ENCODE data around the gene TMCC3.
"Not testable (repeated sequence)": the region's sequence is repeated elsewhere in the genome, so short reads cannot be mapped to it uniquely, and the experiment has no call there.

Gene TMCC3, protein sequence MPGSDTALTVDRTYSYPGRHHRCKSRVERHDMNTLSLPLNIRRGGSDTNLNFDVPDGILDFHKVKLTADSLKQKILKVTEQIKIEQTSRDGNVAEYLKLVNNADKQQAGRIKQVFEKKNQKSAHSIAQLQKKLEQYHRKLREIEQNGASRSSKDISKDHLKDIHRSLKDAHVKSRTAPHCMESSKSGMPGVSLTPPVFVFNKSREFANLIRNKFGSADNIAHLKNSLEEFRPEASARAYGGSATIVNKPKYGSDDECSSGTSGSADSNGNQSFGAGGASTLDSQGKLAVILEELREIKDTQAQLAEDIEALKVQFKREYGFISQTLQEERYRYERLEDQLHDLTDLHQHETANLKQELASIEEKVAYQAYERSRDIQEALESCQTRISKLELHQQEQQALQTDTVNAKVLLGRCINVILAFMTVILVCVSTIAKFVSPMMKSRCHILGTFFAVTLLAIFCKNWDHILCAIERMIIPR

DNA sequence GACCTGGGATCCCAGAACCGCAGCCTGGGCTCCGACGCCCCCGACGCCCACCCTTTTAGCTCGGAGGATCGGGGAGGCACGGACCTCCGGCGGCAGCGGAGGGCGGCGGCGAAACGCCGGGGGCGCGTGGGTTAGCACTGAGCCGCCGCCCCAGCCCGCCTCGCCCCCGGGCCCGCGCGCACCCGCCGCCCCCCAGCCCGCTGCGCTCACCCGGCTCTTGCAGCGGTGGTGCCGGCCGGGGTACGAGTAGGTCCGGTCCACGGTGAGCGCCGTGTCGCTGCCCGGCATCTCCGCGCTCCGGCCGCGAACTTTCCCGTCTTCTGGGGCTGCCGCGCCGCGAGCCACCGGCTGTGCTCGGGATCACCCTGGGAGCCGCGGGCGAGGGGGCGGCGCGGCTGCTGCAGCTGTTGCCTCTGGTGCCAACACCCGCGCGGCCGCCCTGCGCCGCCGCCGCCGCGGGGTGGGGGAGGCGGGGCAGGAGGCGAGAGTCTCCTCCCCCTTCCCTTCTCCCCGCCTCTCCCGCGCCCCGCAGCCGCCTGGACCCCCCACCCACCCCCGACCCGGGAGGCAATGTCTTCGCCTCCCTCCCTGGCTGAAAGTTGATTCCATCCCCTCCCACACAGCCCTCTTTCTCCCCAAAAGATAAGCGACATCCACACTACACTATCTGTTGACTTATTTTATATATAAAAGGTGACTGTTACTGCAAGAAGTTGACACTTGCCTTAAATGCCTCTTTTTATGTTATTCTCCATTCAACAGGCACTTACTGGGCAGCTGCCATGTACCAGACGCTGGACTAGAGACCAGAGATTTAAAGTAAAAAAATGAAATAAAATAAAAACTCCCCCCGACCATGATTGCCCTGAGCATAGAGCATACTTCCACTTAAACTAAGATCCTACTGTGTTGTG is at the start of gene TMCC3:
TSS of gene TMCC3 (minus strand) at position 415 of the 914 bp plus-strand sequence. CDS start at position 288, 127 bp downstream.
- ATAC-seq, result peak; percentile 65

DNA sequence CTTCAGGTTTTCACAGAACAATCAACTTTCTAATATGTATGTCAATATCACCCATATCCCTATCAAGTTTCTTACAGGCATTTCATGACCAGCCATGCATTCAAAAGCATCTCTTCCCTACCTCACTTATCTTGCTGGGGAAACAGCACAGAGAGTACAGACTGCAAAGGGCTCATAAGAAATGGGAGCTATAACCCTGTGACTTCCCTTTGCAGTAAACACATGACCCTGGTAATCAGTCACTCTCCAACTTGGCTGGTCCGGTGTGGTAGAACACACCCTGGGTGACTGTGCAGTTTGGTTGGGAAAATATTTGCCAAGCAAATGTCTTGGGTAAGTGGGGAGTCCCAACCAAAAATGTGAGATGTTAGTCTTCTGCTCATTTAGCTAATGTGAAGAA is 49.4 kb upstream of the TMCC3 start:
- ATAC-seq (no peak), DNase-seq (no peak)
- Mint-ChIP-seq H3K36me3 (ENCODE audit: low read depth) (no peaks in the 10 kb centered on the region), H3K4me3 (no peak overlapping the region), H3K4me1 (peaks cover 3% of the 10 kb centered on the region), H3K27ac (no peak overlapping the region), H3K27me3 (peaks cover 1% of the 10 kb centered on the region), H3K9me3 (no peaks in the 10 kb centered on the region)

More for the DNA sequence above, at the start of gene TMCC3:
- Mint-ChIP-seq H3K27me3 (peaks cover 55% of the 10 kb centered on the region), H3K36me3 (ENCODE audit: low read depth) (no peaks in the 10 kb centered on the region), H3K9me3 (no peaks in the 10 kb centered on the region), H3K4me3 (peak within 1 kb of the TSS; percentile 74), H3K27ac (no peak within 1 kb of the TSS), H3K4me1 (peaks cover 4% of the 10 kb centered on the region)
- peak; percentile 22 for DNase-seq

DNA sequence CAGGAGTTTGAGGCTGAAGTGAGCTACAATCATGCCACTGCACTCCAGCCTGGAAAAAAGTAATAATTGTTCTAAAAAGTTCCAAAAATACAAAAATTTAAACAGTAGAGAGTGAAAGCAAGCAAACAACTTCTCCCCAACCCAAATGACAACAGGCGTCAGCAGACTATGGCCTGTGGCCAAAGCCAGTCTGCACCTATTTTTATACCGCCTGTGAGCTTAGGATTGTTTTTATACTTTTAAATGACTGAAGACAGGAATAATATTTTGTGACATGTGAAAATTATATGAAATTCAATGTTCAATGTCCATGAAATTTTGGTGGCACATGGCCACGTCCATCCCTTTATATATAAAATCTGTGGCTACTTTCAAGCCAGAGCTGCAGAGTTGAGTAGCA is 48.2 kb upstream of the TMCC3 start:
- Mint-ChIP-seq H3K4me3 (no peak overlapping the region), H3K36me3 (ENCODE audit: low read depth) (no peaks in the 10 kb centered on the region), H3K27ac (no peak overlapping the region), H3K4me1 (no peaks in the 10 kb centered on the region), H3K9me3 (no peaks in the 10 kb centered on the region), H3K27me3 (peaks cover 1% of the 10 kb centered on the region)
- ATAC-seq (no peak), DNase-seq (no peak)

DNA sequence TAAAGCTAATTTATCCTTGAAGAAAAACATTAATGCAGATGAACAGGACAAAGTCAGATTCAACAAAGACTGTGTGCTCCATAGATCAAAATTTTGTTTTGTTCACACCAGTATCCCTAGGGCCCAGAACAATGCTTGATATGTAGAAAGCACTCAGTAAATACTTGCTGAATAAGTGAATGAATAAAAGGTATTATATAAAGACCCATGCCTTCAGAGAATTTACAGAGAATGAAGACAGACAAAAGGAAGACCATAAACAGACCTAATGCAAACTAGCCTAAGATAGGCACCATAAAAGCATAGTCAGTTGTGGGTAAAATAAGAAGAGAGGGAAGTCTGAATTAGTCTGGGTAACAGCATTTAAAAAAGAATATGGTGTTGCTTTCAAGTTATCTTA is 47.3 kb upstream of the TMCC3 start:
- no peaks in the 10 kb centered on the region for H3K9me3 Mint-ChIP-seq
- DNase-seq, result no peak

DNA sequence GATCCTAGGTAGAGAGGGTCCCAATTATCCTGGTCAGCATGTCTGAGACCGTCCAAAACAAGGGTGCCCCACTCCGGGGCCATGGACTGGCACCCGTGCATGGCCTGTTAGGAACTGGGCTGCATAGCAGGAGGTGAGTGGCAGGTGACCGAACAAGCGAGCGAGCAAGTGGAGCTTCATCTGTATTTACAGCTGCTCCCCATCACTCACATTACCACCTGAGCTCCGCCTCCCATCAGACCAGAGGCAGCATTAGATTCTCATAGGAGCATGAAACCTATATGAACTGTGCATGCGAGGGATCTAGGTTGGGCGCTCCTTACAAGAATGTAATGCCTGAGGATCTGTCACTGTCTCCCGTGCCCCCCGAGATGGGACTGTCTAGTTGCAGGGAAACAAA is 44.4 kb upstream of the TMCC3 start:
- Mint-ChIP-seq H3K9me3 (no peaks in the 10 kb centered on the region), H3K4me1 (peaks cover 10% of the 10 kb centered on the region), H3K4me3 (no peak overlapping the region), H3K36me3 (ENCODE audit: low read depth) (no peaks in the 10 kb centered on the region), H3K27me3 (peaks cover 2% of the 10 kb centered on the region), H3K27ac (no peak overlapping the region)
- ATAC-seq (no peak), DNase-seq (no peak)

More for the DNA sequence above, 47.3 kb upstream of the TMCC3 start:
- H3K27ac Mint-ChIP-seq, result no peak overlapping the region
- H3K4me3 Mint-ChIP-seq, result no peak overlapping the region
- peaks cover 3% of the 10 kb centered on the region for H3K4me1 Mint-ChIP-seq
- H3K27me3 Mint-ChIP-seq, result peaks cover 1% of the 10 kb centered on the region
- no peak for ATAC-seq
- H3K36me3 Mint-ChIP-seq (ENCODE audit: low read depth), result no peaks in the 10 kb centered on the region

DNA sequence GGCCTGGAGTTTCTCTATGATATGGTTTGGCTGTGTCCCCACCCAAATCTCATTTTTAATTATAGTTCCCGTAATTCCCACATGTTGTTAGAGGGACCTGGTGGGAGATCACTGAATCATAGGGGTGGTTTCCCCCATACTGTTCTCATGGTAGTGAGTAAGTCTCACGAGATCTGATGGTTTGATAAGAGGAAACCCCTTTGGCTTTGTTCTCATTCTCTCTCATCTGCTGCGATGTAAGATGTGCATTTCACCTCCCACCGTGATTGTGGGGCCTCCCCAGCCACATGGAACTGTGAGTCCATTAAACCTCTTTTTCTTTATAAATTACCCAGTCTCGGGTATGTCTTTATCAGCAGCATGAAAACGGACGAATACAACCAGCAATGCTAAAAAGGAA is 42.5 kb upstream of the TMCC3 start:
- not testable (repeated sequence) for H3K27me3 Mint-ChIP-seq; DNase-seq; H3K36me3 Mint-ChIP-seq (ENCODE audit: low read depth); H3K27ac Mint-ChIP-seq; H3K4me3 Mint-ChIP-seq; H3K9me3 Mint-ChIP-seq
- H3K4me1 Mint-ChIP-seq, result peaks cover 10% of the 10 kb centered on the region
- peak; percentile 24 for ATAC-seq

DNA sequence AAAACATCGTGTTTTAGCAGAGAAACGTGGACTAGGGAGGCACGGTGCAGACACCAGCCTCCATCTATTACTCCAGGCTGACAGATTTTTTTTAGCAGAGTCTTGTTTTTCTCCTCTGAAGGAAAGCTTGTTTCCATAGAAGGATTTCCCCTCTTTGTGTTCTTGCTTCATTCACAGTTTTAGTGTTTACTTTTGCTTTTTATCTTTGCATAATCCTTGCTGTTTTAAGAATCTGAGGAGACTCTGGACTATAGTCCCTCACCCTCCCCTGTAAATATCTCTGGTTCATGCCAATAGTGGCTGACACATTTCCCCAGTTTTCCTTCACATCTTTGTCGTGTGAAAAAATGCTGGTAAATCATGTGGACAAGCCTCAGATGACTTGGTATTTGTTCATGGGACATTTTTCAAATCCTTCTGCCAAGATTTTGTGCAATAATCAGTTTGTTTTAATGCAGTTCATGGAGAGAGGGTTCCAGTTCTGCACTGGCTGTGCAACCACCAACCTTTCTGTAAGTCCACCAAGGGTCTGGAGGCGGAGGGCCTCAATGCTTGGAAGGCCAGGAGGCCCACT is 39.9 kb upstream of the TMCC3 start:
- Mint-ChIP-seq H3K4me1 (peaks cover 10% of the 10 kb centered on the region), H3K4me3 (no peak overlapping the region), H3K9me3 (no peaks in the 10 kb centered on the region), H3K36me3 (ENCODE audit: low read depth) (no peaks in the 10 kb centered on the region), H3K27me3 (peaks cover 2% of the 10 kb centered on the region), H3K27ac (no peak overlapping the region)
- ATAC-seq, result no peak
- no peak for DNase-seq

DNA sequence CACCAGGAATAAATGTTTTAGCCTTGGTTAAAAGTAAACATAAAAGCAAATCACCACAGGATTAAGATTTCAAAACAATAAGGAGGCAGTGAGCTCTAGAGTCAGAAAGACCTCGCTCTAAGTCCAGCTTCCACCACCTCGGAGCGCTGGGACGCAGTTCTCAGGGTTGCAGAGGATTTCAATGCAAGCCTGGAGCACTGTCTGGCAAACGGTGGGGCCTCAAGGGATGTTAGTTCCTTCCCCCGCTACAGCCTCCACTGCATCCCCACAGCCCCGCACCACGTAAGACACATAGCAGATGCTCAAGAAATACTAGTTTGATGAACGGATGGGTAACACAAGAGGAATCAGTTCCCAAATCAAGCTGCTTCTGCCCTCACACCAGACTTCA is 39.3 kb upstream of the TMCC3 start:
- peaks cover 2% of the 10 kb centered on the region for H3K27me3 Mint-ChIP-seq
- ATAC-seq (no peak), DNase-seq (no peak)
- no peak overlapping the region for H3K27ac Mint-ChIP-seq
- no peaks in the 10 kb centered on the region for H3K9me3 Mint-ChIP-seq
- H3K36me3 Mint-ChIP-seq (ENCODE audit: low read depth), result no peaks in the 10 kb centered on the region
- H3K4me3 Mint-ChIP-seq, result no peak overlapping the region
- peaks cover 10% of the 10 kb centered on the region for H3K4me1 Mint-ChIP-seq

DNA sequence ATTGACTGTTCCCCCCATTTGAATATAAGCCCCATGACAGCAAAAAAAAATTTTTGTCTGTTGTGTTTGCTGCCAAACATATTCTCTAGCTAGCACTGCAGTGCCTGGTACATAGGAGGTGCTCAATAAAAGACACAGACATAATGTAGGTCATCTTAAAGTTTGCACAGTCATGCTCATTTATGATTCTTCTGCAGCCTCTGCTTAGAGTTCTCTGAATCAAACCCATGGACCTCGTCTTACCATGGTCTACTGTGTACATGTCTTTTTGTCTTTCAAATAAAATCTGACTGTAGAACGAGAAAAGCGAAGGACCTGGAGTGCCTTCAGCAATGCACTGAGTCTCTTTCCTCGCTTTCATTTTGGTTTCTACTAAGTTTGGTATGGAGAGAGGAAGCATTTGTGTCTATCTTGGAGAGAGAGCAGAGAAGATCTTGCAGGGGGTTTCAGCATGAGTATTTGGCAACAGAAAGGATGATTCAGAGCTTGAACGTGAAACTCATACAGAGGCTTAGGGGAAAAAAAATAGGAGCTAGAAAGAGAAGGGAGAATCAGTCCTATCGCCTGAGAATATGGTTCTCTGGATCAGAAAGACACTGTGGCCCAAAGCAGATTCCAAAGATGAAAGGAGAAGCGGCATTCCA is 38.8 kb upstream of the TMCC3 start:
- Mint-ChIP-seq H3K9me3 (no peaks in the 10 kb centered on the region), H3K36me3 (ENCODE audit: low read depth) (no peaks in the 10 kb centered on the region), H3K4me1 (peaks cover 10% of the 10 kb centered on the region), H3K27me3 (peaks cover 2% of the 10 kb centered on the region), H3K27ac (no peak overlapping the region), H3K4me3 (no peak overlapping the region)
- DNase-seq (no peak), ATAC-seq (no peak)

DNA sequence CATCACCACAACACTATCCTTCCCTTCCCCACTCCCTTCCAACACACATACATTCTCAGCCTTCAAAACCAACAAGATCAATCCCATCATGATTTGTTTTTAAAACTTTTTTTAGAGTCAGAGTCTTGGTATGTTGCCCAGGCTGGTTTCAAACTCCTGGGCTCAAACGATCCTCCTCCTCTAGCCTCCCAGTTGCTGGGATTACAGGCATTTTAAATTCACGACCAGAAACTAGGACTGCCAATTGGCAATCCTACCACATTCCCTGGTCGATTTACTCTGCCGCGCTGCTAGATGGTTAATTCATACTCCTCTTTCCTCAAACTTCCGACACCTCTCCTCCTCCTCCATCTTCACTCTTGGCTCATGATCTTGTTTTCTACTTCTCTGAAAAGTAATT is 37.5 kb upstream of the TMCC3 start:
- DNase-seq, result no peak
- Mint-ChIP-seq H3K4me1 (peaks cover 8% of the 10 kb centered on the region), H3K36me3 (ENCODE audit: low read depth) (no peaks in the 10 kb centered on the region), H3K27ac (no peak overlapping the region), H3K27me3 (peaks cover 2% of the 10 kb centered on the region), H3K9me3 (no peaks in the 10 kb centered on the region), H3K4me3 (no peak overlapping the region)
- no peak for ATAC-seq

DNA sequence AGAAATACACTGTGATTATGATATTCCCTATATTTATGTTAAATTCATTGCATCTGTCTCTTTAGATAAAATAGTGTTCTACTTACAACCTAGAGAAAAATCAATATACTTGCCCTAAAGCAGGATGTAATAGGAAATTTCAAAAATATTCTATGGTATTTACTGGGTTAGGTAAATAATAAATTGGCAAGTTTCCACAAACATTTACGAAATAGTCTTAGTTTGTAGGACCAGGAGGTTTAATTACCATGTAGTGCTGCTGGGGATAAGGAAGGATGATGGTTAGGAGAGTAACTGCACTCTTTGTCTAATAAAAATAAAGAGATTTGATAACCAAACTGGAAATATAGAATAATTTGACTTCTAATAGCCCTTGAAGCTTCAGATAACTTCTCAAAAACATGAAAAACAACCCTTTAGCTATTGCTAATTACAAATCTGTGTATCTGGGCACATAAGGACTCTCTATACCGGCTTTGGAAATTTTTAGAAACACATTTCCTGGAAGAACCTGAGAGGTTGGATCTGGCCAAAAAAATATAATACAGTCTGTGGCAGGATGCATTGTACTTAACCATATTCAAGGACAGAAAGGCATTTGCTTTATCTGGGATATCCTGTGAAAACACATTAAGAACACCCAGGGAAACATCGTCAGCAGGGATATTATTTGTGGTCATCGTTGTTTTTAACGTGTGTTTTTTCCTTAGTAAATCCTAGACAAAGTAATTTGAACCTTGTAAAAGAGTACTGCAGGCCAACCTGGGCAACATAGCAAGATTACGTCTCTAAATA is 36.7 kb upstream of the TMCC3 start:
- H3K27me3 Mint-ChIP-seq, result peaks cover 2% of the 10 kb centered on the region
- no peaks in the 10 kb centered on the region for H3K9me3 Mint-ChIP-seq
- no peak overlapping the region for H3K27ac Mint-ChIP-seq
- ATAC-seq, result no peak
- no peaks in the 10 kb centered on the region for H3K36me3 Mint-ChIP-seq (ENCODE audit: low read depth)
- no peak for DNase-seq
- H3K4me1 Mint-ChIP-seq, result peaks cover 10% of the 10 kb centered on the region
- H3K4me3 Mint-ChIP-seq, result no peak overlapping the region

DNA sequence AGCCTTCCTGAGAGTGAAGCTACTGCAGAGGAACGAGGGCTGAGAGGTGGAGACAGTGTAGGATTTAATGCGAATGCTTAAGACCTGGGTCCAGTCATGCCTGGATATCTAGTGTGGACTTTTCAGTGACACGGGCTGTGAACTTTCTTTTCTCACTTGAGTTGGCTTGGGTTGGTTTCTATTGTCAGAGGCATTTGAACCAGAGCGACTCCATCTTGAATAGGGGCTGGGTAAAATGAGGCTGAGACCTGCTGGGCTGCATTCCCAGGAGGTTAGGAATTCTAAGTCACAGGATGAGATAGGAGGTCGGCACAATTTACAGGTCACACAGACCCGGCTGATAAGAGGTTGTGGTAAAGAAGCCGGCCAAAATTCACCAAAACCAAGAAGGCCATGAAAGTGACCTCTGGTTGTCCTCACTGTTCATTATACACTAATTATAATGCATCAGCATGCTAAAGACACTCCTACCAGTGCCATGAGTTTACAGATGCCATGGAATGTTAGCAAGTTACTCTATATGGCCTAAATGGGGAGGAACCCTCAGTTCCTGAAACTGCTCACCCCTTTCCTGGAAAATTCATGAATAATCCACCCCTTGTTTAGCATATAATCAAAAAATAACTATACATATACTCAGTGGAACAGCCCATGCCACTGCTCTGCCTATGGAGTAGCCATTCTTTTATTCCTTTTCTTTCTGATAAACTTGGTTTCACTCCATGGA is 34.2 kb upstream of the TMCC3 start:
- peaks cover 3% of the 10 kb centered on the region for H3K4me1 Mint-ChIP-seq
- no peak overlapping the region for H3K27ac Mint-ChIP-seq
- H3K36me3 Mint-ChIP-seq (ENCODE audit: low read depth), result no peaks in the 10 kb centered on the region
- H3K27me3 Mint-ChIP-seq, result peaks cover 2% of the 10 kb centered on the region
- no peaks in the 10 kb centered on the region for H3K9me3 Mint-ChIP-seq
- no peak for ATAC-seq
- H3K4me3 Mint-ChIP-seq, result no peak overlapping the region
- no peak for DNase-seq

DNA sequence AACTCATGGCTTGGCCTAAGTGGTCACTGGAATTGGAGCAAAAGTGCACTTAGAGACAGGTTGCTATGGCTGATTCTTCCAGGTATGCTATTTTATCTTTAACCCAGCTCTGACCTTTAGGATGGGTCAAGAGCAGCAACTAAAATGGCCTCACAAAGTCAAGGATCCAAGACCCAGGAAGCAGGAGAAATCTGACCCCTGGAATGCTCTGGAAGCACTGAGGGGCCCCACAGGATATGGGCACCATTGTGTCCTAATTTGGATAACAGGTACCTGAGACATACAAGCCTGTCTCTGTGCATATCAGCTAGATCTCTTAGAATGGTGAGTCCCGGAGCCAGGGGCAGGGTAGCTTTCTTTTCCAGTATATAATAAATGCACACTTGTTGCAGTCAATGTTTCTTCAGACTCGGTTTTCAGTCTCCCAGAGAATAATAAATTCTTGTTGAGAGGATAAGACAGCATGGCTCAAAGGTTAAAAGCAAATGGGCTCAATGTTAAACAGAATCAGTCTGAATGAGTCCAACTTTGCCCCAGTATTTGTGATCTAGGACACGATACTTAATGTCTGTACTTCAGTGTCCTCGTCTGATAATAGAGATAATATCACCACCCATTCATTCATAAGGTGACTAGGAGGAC is 29.3 kb upstream of the TMCC3 start:
- Mint-ChIP-seq H3K4me3 (no peak overlapping the region), H3K4me1 (peaks cover 27% of the 10 kb centered on the region), H3K36me3 (ENCODE audit: low read depth) (no peaks in the 10 kb centered on the region), H3K27me3 (peaks cover 4% of the 10 kb centered on the region), H3K27ac (no peak overlapping the region), H3K9me3 (no peaks in the 10 kb centered on the region)
- DNase-seq, result no peak
- ATAC-seq, result no peak

All from activated naive CD8-positive, alpha-beta T cell treated with anti-CD3 and anti-CD28 coated beads, Interleukin-2, amount 50 U/mL, for 24 hours (primary cell).